Measurements from ENCODE around the gene TRAK2. TPM values are rescaled to one million over a fixed set of nuclear protein-coding genes. Genes with fewer than 3 reads are reported as not detected.

The TRAK2 gene
- total and polyA plus RNA-seq, 2 of the 13 experiments (the other 11 are each of a cell fraction or from before 2014, with no cell fraction given): 7.7 to 21.0 TPM

DNA sequence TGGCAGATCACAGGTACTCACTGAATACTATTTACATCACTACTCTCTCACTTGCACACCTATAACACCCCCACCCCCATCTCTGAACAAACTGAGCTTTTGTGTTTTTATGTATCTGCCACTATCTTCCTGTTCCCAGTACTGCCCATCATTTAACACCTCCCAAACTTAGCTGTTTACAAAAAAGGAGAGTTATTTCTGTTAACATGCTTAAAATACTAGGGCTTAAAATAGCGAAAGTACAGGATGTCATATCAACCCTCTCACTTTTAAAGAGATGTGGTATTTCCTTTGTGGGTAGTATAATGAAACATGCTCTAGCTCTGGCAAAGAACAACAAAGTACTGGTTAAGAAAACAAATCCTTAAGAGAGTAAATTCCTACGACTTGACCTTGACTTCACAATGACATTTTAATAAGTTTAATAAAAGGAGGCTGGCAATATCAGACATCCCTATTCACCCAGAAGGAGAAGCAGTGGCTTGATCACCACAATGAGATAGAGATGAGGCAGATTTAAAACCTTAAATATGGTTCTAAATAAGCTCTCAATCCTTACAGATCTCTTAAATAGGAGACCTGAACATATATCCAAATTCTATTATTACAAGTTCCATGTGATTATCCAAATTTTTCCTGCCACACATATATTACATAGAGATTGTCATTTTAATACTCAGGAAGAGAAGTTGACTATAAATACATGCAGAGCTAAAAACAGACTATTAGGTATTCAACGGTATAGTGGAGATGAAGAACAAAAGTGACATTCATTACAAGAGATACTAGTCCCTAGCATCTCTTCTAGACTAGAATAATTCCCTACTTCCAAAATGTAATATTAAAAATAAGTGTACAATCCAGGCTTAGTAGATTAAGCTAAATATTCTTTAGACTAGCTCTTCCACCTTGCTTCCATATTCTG, 36.9 kb downstream of the TRAK2 start (continued):
- TF ChIP-seq ZNF44 (CRISPR knock-in tag; IDR thresholded peaks at IDR 0.05) (no peak), ZNF598 (CRISPR knock-in tag; IDR thresholded peaks at IDR 0.05; ENCODE audit: borderline replicate concordance) (no peak), ZBTB8A (CRISPR knock-in tag; IDR thresholded peaks at IDR 0.05; ENCODE audit: borderline replicate concordance, low read depth) (no peak), EP300 (IDR thresholded peaks at IDR 0.05; ENCODE audit: low read depth in 2 of 2, low read length in 2 of 2) (no peak), EP300 (CRISPR knock-in tag; IDR thresholded peaks at IDR 0.05; ENCODE audit: borderline replicate concordance) (no peak), HOXA7 (CRISPR knock-in tag; IDR thresholded peaks at IDR 0.05) (no peak)
- TF ChIP-seq, protein P1, sequence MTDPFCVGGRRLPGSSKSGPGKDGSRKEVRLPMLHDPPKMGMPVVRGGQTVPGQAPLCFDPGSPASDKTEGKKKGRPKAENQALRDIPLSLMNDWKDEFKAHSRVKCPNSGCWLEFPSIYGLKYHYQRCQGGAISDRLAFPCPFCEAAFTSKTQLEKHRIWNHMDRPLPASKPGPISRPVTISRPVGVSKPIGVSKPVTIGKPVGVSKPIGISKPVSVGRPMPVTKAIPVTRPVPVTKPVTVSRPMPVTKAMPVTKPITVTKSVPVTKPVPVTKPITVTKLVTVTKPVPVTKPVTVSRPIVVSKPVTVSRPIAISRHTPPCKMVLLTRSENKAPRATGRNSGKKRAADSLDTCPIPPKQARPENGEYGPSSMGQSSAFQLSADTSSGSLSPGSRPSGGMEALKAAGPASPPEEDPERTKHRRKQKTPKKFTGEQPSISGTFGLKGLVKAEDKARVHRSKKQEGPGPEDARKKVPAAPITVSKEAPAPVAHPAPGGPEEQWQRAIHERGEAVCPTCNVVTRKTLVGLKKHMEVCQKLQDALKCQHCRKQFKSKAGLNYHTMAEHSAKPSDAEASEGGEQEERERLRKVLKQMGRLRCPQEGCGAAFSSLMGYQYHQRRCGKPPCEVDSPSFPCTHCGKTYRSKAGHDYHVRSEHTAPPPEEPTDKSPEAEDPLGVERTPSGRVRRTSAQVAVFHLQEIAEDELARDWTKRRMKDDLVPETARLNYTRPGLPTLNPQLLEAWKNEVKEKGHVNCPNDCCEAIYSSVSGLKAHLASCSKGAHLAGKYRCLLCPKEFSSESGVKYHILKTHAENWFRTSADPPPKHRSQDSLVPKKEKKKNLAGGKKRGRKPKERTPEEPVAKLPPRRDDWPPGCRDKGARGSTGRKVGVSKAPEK (CRISPR knock-in tag; IDR thresholded peaks at IDR 0.05; ENCODE audit: borderline replicate concordance): no peak

DNA sequence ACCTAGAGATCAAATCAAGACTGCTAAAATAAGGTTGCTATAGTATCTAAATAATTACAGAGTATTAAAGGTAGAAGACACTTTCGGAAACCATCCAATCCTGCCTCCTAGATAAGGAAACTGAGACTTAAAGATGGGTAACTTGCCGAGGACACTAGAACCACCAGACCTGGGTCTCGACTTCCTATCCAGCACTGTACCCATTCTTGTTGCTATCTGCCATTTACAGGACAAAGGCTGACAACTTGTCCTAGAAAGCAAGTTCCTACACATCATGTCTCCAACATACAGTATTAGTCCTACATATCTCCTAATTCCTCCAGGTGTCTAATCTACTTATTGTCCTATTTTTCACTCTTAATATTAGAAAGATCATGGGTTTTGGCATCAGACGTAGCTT, 37.7 kb downstream of the TRAK2 start:
- no peak overlapping the region for H3K9ac ChIP-seq (ENCODE audit: insufficient read depth, low read depth, low read length)
- H3K79me2 ChIP-seq (ENCODE audit: insufficient read depth, low read length): peaks cover 2% of the 10 kb centered on the region
- H3K36me3 ChIP-seq (replicated peaks in 1 of 2; ENCODE audit: control insufficient read depth in 1 of 2, insufficient read depth in 2 of 2, low read length in 2 of 2): peaks cover 0 to 3% of the 10 kb centered on the region in 2 experiments; a peak in 1 of 5 replicates
- WGBS (ENCODE audit: low lambda C conversion rate): 74% methylated on average over 4 of the region's 4 CpGs
- no peak for DNase-seq (ENCODE audit: low spot score)
- ChIA-PET CTCF (ENCODE audit: low intra/inter-chr PET ratio, low total read pairs) (no interaction called here), POLR2A (no interaction called here)
- H3K27me3 ChIP-seq (ENCODE audit: control insufficient read depth in 1 of 2, insufficient read depth in 2 of 2, low read length in 2 of 2): no peaks in the 10 kb centered on the region
- no peak overlapping the region for H2AFZ ChIP-seq (ENCODE audit: low read length)
- TF ChIP-seq GABPB1 (CRISPR knock-in tag; IDR thresholded peaks at IDR 0.05) (no peak), POLR2G (IDR thresholded peaks at IDR 0.05; ENCODE audit: low read depth, low read length) (no peak), GFI1 (CRISPR knock-in tag; IDR thresholded peaks at IDR 0.05; ENCODE audit: borderline replicate concordance) (no peak), ZFY (CRISPR knock-in tag; IDR thresholded peaks at IDR 0.05) (no peak), PPARG (CRISPR knock-in tag; conservative IDR thresholded peaks at IDR 0.05) (no peak), HNRNPK (IDR thresholded peaks at IDR 0.05; ENCODE audit: low read depth, low read length, poor library complexity, severe bottlenecking) (peak; percentile 87), HOXA5 (CRISPR knock-in tag; IDR thresholded peaks at IDR 0.05) (no peak)
- TF ChIP-seq, protein P2, sequence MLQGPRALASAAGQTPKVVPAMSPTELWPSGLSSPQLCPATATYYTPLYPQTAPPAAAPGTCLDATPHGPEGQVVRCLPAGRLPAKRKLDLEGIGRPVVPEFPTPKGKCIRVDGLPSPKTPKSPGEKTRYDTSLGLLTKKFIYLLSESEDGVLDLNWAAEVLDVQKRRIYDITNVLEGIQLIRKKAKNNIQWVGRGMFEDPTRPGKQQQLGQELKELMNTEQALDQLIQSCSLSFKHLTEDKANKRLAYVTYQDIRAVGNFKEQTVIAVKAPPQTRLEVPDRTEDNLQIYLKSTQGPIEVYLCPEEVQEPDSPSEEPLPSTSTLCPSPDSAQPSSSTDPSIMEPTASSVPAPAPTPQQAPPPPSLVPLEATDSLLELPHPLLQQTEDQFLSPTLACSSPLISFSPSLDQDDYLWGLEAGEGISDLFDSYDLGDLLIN (CRISPR knock-in tag; IDR thresholded peaks at IDR 0.05; ENCODE audit: borderline replicate concordance): no peak
- TF ChIP-seq, protein P3, sequence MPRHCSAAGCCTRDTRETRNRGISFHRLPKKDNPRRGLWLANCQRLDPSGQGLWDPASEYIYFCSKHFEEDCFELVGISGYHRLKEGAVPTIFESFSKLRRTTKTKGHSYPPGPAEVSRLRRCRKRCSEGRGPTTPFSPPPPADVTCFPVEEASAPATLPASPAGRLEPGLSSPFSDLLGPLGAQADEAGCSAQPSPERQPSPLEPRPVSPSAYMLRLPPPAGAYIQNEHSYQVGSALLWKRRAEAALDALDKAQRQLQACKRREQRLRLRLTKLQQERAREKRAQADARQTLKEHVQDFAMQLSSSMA (CRISPR knock-in tag; IDR thresholded peaks at IDR 0.05): no peak
- H3K4me3 ChIP-seq (replicated peaks in 1 of 3; ENCODE audit: insufficient read depth in 1 of 3, low read depth in 2 of 3, low read length in 3 of 3): no peak overlapping the region
- BruUV-seq (replicated peaks): no TSS peak
- no peaks in the 10 kb centered on the region for H4K20me1 ChIP-seq (ENCODE audit: insufficient read depth, low read length)
- H3K4me1 ChIP-seq (ENCODE audit: insufficient read depth, low read length): peaks cover 8% of the 10 kb centered on the region; the same call in 1 of the 2 replicates
- FAIRE-seq: no peak
- no peak for ATAC-seq
- H3K4me2 ChIP-seq (ENCODE audit: low read depth, low read length): no peak overlapping the region
- H3K9me3 ChIP-seq (ENCODE audit: low read length): no peaks in the 10 kb centered on the region
- intact Hi-C loops (cut with micrococcal nuclease; ENCODE audit: unreplicated experiment): no loop called here
- no peak overlapping the region for H3K27ac ChIP-seq (ENCODE audit: extremely low read length, insufficient read depth, low read length)
- in situ Hi-C loops (cut with HindIII; ENCODE audit: extremely low pct_ligation_motif_present, low pct_unique_long_range_greater_than_20kb): no loop called here

Data from HepG2 (cell line).